CD14-positive monocyte (primary cell): Measurements from ENCODE around the gene BRIX1. TPM values are rescaled to one million over a fixed set of nuclear protein-coding genes. Genes with fewer than 3 reads are reported as not detected.
A peak's percentile ranks its signal among the peaks of the same experiment; 100 is the strongest.

Experiments
- DNase-seq, 3 donors: peaks; one replicate each; pipeline ENCODE4 v3.0.0-alpha.2; 2011 to 2022
- H2AFZ ChIP-seq: 2 replicates; pipeline ENCODE4 v1.6.0; 2012; ENCODE audit warnings: mild to moderate bottlenecking, low read depth, low read length, inconsistent platforms; ENCODE audit not compliant: insufficient read depth, poor library complexity, severe bottlenecking
- H3K27ac ChIP-seq, 2 donors: 1 replicate in 1 of 2; 2 replicates in 1 of 2; pipeline ENCODE4 v1.5.1; 2012 to 2013; ENCODE audit warnings: low read length in 2 of 2, control low read depth in 1 of 2, inconsistent platforms in 1 of 2, low read depth in 1 of 2, mild to moderate bottlenecking in 1 of 2
- H3K27me3 ChIP-seq, 2 donors: one replicate each; pipeline versions ENCODE4 v1.6.0 to v1.6.1; 2011 to 2013; ENCODE audit warnings: low read length in 2 of 2; ENCODE audit not compliant: control insufficient read depth in 2 of 2, insufficient read depth in 2 of 2
- H3K36me3 ChIP-seq, 2 donors: replicated peaks in 1 of 2; 1 replicate in 1 of 2; 2 replicates in 1 of 2; pipeline versions ENCODE4 v1.5.1 to v1.6.1; 2012 to 2013; ENCODE audit warnings: low read length in 2 of 2, control low read depth in 1 of 2, inconsistent platforms in 1 of 2, mild to moderate bottlenecking in 1 of 2; ENCODE audit not compliant: insufficient read depth in 2 of 2, control insufficient read depth in 1 of 2
- H3K4me1 ChIP-seq, 2 donors: 1 replicate in 1 of 2; 2 replicates in 1 of 2; pipeline versions ENCODE4 v1.5.1 to v1.6.1; 2012 to 2013; ENCODE audit warnings: low read length in 2 of 2, control low read depth in 1 of 2, inconsistent platforms in 1 of 2, mild to moderate bottlenecking in 1 of 2, moderate library complexity in 1 of 2; ENCODE audit not compliant: insufficient read depth in 2 of 2, control insufficient read depth in 1 of 2
- H3K4me2 ChIP-seq: replicated peaks from 2 replicates; pipeline ENCODE3; 2012; ENCODE audit warnings: low read length, moderate library complexity, mild to moderate bottlenecking; ENCODE audit not compliant: poor library complexity, severe bottlenecking; ENCODE audit errors: extremely low read depth
- H3K4me3 ChIP-seq, 3 experiments: fragments of 200-600 bp in 1 of 3; sonication (generic) in 1 of 3; replicated peaks in 1 of 3; 1 replicate in 2 of 3; 2 replicates in 1 of 3; pipeline ENCODE4 v1.5.1; 2011 to 2013; ENCODE audit warnings: low read length in 3 of 3, mild to moderate bottlenecking in 3 of 3, control low read depth in 2 of 3, low read depth in 2 of 3, inconsistent platforms in 1 of 3, moderate library complexity in 1 of 3
- H3K79me2 ChIP-seq: 2 replicates; pipeline ENCODE4 v1.6.0; 2012; ENCODE audit warnings: mild to moderate bottlenecking, control low read depth, inconsistent platforms, low read length, moderate library complexity; ENCODE audit not compliant: insufficient read depth
- H3K9ac ChIP-seq: 2 replicates; pipeline ENCODE4 v1.6.0; 2017; ENCODE audit warnings: low read length, mild to moderate bottlenecking; ENCODE audit not compliant: insufficient read depth, poor library complexity, severe bottlenecking
- H3K9me3 ChIP-seq, 2 donors: replicated peaks in 1 of 2; 1 replicate in 1 of 2; 2 replicates in 1 of 2; pipeline versions ENCODE4 v1.5.1 to v1.6.1; 2012 to 2013; ENCODE audit warnings: low read length in 2 of 2, control low read depth in 1 of 2; ENCODE audit not compliant: control insufficient read depth in 1 of 2, insufficient read depth in 1 of 2
- H4K20me1 ChIP-seq: 2 replicates; pipeline ENCODE4 v1.6.0; 2012; ENCODE audit warnings: mild to moderate bottlenecking, low read length, control low read depth, moderate library complexity; ENCODE audit not compliant: insufficient read depth
- H3K27ac Mint-ChIP-seq, 7 donors: one replicate each; pipeline ENCODE4 v1.8.0; 2020; ENCODE audit warnings: mild to moderate bottlenecking in 7 of 7, mixed read lengths in 7 of 7, moderate library complexity in 6 of 7, inconsistent platforms in 2 of 7
- H3K27me3 Mint-ChIP-seq, 3 donors: one replicate each; pipeline ENCODE4 v1.8.0; 2021 to 2022; ENCODE audit warnings: low read depth in 3 of 3, mild to moderate bottlenecking in 3 of 3, mixed read lengths in 3 of 3, moderate library complexity in 3 of 3, inconsistent platforms in 1 of 3
- H3K36me3 Mint-ChIP-seq, 2 donors: one replicate each; pipeline ENCODE4 v1.8.0; 2020; ENCODE audit warnings: mixed read lengths in 2 of 2, inconsistent platforms in 1 of 2, mild to moderate bottlenecking in 1 of 2
- H3K4me1 Mint-ChIP-seq: one replicate; pipeline ENCODE4 v1.8.0; 2020; ENCODE audit warnings: mild to moderate bottlenecking, mixed read lengths
- H3K4me3 Mint-ChIP-seq, 2 donors: one replicate each; pipeline ENCODE4 v1.8.0; 2020; ENCODE audit warnings: mild to moderate bottlenecking in 2 of 2, mixed read lengths in 2 of 2, moderate library complexity in 1 of 2
- H3K9me3 Mint-ChIP-seq, 7 donors: one replicate each; pipeline ENCODE4 v1.8.0; 2020 to 2022; ENCODE audit warnings: mixed read lengths in 7 of 7, mild to moderate bottlenecking in 6 of 7, moderate library complexity in 6 of 7, inconsistent platforms in 2 of 7
- WGBS: methylation state at CpG from one replicate; pipeline ENCODE4 v1.1.5; 2013; ENCODE audit warnings: missing lambda C conversion rate; ENCODE audit not compliant: insufficient coverage; 5-methylcytosine and 5-hydroxymethylcytosine counted together
- intact Hi-C, 2 donors: fragments of 100-400 bp; cut with micrococcal nuclease; formaldehyde crosslinking; loops; one replicate each; pipeline versions ENCODE4 v1.15.0 to v1.15.1; 2023
- polyA plus RNA-seq, 3 donors: library from polyadenylated mRNA; depleted of rRNA in 1 of 3; unstranded in 2 of 3; stranded (reverse) in 1 of 3; fragments of 300-500 nt in 2 of 3; fragments of >200 nt in 1 of 3; fragmentation: Illumina TruSeq in 2 of 3; gene quantifications; 1 replicate in 2 of 3; 2 replicates in 1 of 3; pipeline ENCODE4 v1.2.3, GENCODE V29; 2012 to 2021
- TF ChIP-seq, protein P1 (sequence below): fragments of 200-600 bp; IDR thresholded peaks from one replicate; pipeline ENCODE4 v1.8.0; 2022; ENCODE audit warnings: antibody characterized with exemption, mild to moderate bottlenecking

BRIX1 gene
- polyA plus RNA-seq, 3 donors = 3.3 to 13.5 (median 12.5) TPM

DNA sequence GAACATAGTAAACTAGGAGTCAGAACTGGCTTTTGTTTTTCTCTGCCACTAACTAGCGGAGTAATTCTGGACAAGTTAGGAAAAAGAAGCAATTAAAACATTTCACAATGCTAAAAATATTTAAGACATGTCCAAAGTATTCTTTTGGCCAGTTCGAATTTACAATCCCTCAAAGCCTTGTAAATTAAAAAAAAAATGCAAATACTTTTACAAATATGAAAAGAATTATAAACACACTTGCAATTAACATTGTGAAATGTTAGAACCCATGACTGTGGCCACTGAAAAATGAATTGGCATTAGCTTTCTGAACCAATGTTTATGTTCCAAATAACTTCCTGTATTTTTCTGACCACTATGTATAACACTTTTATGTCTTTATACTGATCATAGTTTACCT is 2.4 kb upstream of the BRIX1 start:
- Histone ChIP-seq H2AFZ (no peak overlapping the region), H4K20me1 (no peaks in the 10 kb centered on the region), H3K4me3 (no peak overlapping the region), H3K4me2 (no peak overlapping the region), H3K9ac (no peak overlapping the region), H3K9me3 (no peaks in the 10 kb centered on the region), H3K27ac (no peak overlapping the region), H3K4me1 (peaks cover 15 to 19% of the 10 kb centered on the region in 2 donors), H3K27me3 (no peaks in the 10 kb centered on the region), H3K36me3 (peaks cover 29 to 41% of the 10 kb centered on the region in 2 donors), H3K79me2 (peaks cover 53% of the 10 kb centered on the region)
- Mint-ChIP-seq H3K27ac (no peak overlapping the region), H3K36me3 (peaks cover 32 to 39% of the 10 kb centered on the region in 2 donors), H3K27me3 (no peaks in the 10 kb centered on the region), H3K4me1 (peaks cover 17% of the 10 kb centered on the region), H3K4me3 (no peak overlapping the region), H3K9me3 (no peaks in the 10 kb centered on the region)
- no peak for DNase-seq
- intact Hi-C loops = loop anchor here in 1 of 2 donors (10.0 kb wide), 1 partner anchor 1332 kb away; the partner anchor contains the start of gene NADK2
- TF ChIP-seq, protein P1, sequence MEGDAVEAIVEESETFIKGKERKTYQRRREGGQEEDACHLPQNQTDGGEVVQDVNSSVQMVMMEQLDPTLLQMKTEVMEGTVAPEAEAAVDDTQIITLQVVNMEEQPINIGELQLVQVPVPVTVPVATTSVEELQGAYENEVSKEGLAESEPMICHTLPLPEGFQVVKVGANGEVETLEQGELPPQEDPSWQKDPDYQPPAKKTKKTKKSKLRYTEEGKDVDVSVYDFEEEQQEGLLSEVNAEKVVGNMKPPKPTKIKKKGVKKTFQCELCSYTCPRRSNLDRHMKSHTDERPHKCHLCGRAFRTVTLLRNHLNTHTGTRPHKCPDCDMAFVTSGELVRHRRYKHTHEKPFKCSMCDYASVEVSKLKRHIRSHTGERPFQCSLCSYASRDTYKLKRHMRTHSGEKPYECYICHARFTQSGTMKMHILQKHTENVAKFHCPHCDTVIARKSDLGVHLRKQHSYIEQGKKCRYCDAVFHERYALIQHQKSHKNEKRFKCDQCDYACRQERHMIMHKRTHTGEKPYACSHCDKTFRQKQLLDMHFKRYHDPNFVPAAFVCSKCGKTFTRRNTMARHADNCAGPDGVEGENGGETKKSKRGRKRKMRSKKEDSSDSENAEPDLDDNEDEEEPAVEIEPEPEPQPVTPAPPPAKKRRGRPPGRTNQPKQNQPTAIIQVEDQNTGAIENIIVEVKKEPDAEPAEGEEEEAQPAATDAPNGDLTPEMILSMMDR = no peak
- no CpG with 5 or more reads among the region's 2 CpGs for WGBS

DNA sequence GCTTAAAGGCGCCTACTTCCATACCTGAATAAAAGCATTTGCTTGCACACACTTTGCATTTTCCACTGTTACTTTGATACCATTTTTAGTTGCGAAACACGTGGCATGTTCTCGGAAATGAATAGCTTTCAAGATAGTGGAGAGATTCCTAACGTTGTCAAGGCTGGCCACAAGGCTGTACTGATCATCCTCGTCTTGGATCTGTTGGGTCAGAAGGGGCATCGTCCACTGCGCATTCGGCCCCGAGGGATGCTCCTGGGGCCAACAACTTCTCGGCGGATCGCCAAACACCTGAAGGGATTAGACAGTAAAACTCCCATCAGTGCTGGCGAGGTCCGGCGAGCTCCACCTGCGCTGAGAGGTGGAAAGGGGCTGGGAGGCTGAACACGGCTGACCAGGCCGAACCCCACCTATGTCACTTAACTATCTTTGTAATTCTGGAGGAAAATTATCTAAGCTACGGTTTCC is 806 bp upstream of the BRIX1 start:
- Mint-ChIP-seq H3K27me3 (no peaks in the 10 kb centered on the region), H3K36me3 (peaks cover 22 to 34% of the 10 kb centered on the region in 2 donors), H3K9me3 (no peaks in the 10 kb centered on the region), H3K27ac (no peak overlapping the region), H3K4me3 (no peak overlapping the region), H3K4me1 (peaks cover 17% of the 10 kb centered on the region)
- Histone ChIP-seq H3K27ac (peak overlapping the region; percentile 69 to 86), H3K36me3 (peaks cover 23 to 25% of the 10 kb centered on the region in 2 donors), H3K79me2 (peaks cover 67% of the 10 kb centered on the region), H3K27me3 (no peaks in the 10 kb centered on the region), H3K4me3 (peak overlapping the region; percentile 87 to 96 (median 94)), H3K9me3 (no peaks in the 10 kb centered on the region), H3K9ac (peak overlapping the region; percentile 83), H3K4me2 (peak overlapping the region; percentile 96), H3K4me1 (peaks cover 15 to 19% of the 10 kb centered on the region in 2 donors), H2AFZ (peak overlapping the region; percentile 96), H4K20me1 (no peaks in the 10 kb centered on the region)
- intact Hi-C loops = loop anchor here in 1 of 2 donors (5.0 to 10.0 kb wide), 2 partner anchors 1238 to 1330 kb away; partner anchors contain the start of genes LMBRD2, NADK2 and SKP2
- WGBS = 4% methylated on average over 10 of the region's 20 CpGs
- DNase-seq = peak in 1 of 3 donors; percentile 8
- TF ChIP-seq, protein P1 = no peak
